Measurements from ENCODE around the gene EXOSC10.
"Not testable (repeated sequence)": the region's sequence is repeated elsewhere in the genome, so short reads cannot be mapped to it uniquely, and the experiment has no call there.

Gene EXOSC10

DNA sequence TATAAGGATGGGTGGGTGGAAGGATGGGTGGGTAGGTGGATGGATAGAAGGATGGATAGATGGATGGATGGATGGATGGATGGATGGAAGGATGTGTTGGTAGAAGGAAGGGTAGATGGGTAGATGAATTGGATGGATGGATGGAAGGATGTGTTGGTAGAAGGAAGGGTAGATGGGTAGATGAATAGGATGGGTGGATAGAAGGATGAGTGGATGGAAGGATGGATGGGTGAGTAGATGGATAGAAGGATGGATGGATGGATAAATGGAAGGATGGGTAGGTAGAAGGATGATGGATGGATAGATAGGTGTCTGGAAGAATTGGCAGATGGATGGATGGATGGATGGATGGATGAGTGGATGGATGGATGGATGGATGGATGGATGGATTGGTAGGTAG, 58.6 kb downstream of the EXOSC10 start:
- no peak for DNase-seq

DNA sequence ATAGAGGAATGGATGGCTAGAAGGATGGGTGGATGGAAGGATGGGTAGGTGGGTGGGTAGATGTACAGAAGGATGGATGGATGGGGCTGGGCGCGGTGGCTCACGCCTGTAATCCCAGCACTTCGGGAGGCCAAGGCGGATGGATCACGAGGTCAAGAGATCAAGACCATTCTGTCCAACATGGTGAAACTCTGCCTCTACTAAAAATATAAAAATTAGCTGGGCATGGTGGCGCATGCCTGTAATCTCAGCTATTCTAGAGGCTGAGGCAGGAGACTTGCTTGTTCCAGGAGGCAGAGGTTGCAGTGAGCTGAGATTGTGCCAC, 59.6 kb downstream of the EXOSC10 start:
- DNase-seq: not testable (repeated sequence)

GRCh38 chr1:11039351-11040104, 60.1 kb downstream of the EXOSC10 start:
- DNase-seq: no peak

DNA sequence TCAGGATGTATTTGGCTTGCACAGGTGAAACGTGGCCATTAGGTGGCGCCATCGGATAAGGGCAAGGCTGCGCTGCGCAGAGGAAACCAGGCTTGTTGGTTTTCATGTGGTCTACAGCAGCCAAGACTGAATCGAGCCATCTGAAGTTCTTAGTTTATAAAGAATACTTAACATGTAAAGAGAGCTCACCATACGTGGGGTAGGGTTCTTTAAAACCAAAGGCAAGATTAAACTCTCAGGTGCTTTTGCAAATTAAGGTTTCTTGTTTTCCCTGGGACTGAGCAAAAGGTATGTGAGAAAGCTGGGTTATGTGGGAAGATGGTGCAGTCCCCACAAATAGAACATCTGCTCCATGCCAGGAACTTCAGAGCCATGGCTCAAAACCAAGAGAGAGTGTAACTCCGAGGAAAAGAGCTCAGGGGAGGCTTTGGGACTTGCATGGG, 61.9 kb downstream of the EXOSC10 start:
- DNase-seq: peak; percentile 91

GRCh38 chr1:11037019-11037739, 62.5 kb downstream of the EXOSC10 start:
- not testable (repeated sequence) for DNase-seq

- no peak for DNase-seq
These were observed 67.9 kb downstream of the EXOSC10 start for GRCh38 chr1:11031624-11032262.

DNA sequence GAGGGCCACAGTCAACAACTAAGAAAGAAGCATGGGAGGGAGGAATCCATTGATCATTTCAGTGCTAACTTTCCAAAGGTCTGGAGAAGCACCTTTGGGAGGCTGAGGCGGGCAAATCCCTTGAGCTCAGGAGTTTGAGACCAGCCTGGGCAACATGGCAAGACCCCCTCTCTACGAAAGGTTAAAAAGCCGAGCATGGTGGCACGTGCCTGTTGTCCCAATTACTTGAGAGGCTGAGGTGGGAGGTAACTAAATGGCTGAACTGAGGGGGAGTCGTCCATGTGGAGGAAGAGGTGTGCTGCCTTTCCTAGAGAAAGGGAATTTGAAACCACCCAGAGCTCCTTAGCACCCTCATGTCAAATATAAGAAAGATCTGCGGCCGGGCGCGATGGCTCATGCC, 68.8 kb downstream of the EXOSC10 start:
- no peak for DNase-seq

- DNase-seq: no peak
These were observed 71.7 kb downstream of the EXOSC10 start for GRCh38 chr1:11028018-11028417.

DNA sequence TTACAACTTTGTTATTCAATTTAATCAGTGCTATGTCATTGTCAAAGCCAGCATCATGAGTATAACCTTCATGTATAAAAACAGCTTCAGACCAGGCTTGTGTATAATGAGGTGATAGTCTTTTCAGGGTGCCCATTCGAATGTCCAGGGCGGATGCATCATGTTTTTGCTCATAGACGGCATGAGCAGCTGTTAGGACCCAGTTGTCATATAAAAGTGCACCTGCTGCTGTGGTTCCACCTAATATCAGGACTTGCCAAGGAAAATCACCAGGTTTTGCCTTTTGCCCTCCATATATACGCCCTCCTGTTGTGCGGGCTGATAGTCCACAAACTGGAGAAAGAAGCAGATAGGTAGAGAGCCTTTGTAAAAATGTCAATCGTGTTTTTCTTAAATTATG, 72.4 kb downstream of the EXOSC10 start:
- no peak for DNase-seq

GRCh38 chr1:11026903-11027302, 72.8 kb downstream of the EXOSC10 start:
- no peak for DNase-seq

DNA sequence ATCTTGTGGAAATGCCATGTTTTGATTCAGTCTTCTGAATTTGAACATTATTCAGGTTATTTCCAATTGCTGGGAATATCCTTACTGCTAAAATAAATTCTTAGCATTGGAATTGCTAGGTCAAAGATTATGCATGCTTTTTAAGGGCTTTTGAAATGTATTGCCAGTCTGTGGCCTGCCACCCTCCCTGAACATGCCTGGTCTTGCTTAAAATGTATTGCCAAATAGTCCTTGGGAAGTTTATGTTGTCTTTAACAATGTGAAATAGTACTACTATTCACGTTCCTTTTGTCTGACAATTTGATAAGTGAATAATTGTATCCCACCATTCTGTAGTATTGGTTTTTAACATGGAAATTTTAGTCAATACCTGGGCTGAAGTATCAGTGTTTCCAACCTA, 73.6 kb downstream of the EXOSC10 start:
- no peak for DNase-seq

- DNase-seq: no peak
These were observed 74.1 kb downstream of the EXOSC10 start for GRCh38 chr1:11025618-11026017.

DNA sequence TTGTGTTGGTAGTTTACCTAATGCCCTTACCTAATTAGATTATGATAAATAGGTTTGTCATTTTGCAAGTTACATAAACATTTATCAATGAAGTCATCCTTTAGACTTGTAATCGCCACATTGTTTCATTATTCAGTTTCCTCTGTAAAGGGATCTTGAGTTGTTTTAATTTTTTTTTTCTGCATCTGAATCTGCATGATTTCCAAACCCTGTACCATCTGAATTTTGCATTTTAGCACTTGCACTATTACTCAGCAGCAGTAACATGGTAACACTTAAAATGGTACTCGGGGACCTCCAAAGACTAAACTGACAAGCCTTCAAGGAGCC, 74.8 kb downstream of the EXOSC10 start:
- DNase-seq: no peak

DNA sequence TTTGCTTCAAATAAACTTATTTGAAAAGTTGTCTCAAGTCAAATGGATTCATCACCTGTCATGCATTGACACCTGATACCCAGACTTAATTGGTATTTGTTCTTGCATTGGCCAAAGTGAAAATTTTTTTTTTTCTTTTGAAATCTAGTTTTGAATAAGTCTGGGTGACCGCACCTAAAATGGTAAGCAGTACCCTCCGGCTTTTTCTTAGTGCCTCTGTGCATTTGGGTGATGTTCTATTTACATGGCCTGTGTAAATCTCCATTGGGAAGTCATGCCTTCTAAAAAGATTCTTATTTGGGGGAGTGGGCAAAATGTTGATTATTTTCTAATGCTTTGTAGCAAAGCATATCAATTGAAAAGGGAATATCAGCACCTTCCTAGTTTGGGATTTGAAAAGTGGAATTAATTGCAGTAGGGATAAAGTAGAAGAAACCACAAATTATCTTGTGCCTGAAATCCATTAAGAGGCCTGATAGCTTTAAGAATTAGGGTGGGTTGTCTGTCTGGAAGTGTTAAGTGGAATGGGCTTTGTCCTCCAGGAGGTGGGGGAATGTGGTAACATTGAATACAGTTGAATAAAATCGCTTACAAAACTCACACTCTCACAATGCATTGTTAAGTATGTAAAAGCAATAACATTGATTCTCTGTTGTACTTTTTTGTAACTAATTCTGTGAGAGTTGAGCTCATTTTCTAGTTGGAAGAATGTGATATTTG, 75.4 kb downstream of the EXOSC10 start:
- DNase-seq: no peak

GRCh38 chr1:11023201-11023600, 76.5 kb downstream of the EXOSC10 start:
- DNase-seq: no peak

GRCh38 chr1:11019971-11020370, 79.7 kb downstream of the EXOSC10 start:
- DNase-seq: no peak

DNA sequence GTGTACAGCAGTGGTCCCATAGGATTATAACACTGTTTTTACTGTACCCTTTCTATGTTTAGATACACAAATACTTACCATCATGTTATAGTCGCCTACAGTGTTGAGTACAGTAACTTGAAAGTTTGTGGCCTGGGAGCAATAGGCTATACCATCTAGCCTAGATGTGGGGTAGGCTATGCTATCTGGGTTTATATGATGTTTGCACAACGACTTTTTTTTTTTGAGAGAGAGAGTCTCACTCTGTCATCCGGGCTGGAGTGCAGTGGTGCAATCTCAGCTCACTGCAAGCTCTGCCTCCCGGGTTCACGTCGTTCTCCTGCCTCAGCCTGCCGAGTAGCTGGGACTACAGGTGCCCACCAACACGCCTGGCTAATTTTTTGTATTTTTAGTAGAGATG, 80.3 kb downstream of the EXOSC10 start:
- DNase-seq: not testable (repeated sequence)
